Heart right ventricle (tissue), 16 donors: ENCODE measurements around the gene SLC23A2. TPM values are rescaled to one million over a fixed set of nuclear protein-coding genes. Genes with fewer than 3 reads are reported as not detected.

ENCODE experiments used
- ATAC-seq, 8 donors: fragments of 200-7000 bp; cut with Tn5 transposase; one replicate each; pipeline ENCODE4 v1.9.1; 2020; ENCODE audit warnings: mild to moderate bottlenecking in 8 of 8, moderate library complexity in 8 of 8, moderate number of reproducible peaks in 1 of 8
- DNase-seq, 2 donors: peaks; one replicate each; pipeline ENCODE4 v3.0.0-alpha.2; 2020
- H3K27ac ChIP-seq, 10 donors: fragments of 200-600 bp; sonication (generic) in 2 of 10; one replicate each; pipeline versions ENCODE4 v1.5.0 to v1.8.0; 2020 to 2022; ENCODE audit warnings: mild to moderate bottlenecking in 3 of 10
- H3K27me3 ChIP-seq, 7 donors: fragments of 200-600 bp; one replicate each; pipeline ENCODE4 v1.8.0; 2021 to 2022; ENCODE audit warnings: mild to moderate bottlenecking in 2 of 7
- H3K36me3 ChIP-seq, 9 donors: fragments of 200-600 bp; sonication (generic) in 1 of 9; one replicate each; pipeline versions ENCODE4 v1.5.0 to v1.8.0; 2020 to 2022; ENCODE audit warnings: mild to moderate bottlenecking in 2 of 9
- H3K4me1 ChIP-seq, 9 donors: fragments of 200-600 bp; sonication (generic) in 1 of 9; one replicate each; pipeline versions ENCODE4 v1.5.0 to v1.8.0; 2020 to 2022; ENCODE audit warnings: mild to moderate bottlenecking in 4 of 9
- H3K4me3 ChIP-seq, 10 donors: fragments of 200-600 bp; sonication (generic) in 2 of 10; one replicate each; pipeline versions ENCODE4 v1.5.0 to v1.8.0; 2020 to 2022; ENCODE audit warnings: mild to moderate bottlenecking in 7 of 10, moderate library complexity in 2 of 10
- H3K9me3 ChIP-seq, 11 donors: fragments of 200-600 bp in 10 of 11; sonication (generic) in 2 of 11; one replicate each; pipeline versions ENCODE4 v1.5.0 to v1.8.0; 2013 to 2022; ENCODE audit warnings: mild to moderate bottlenecking in 2 of 11, control low read depth in 1 of 11, moderate library complexity in 1 of 11
- CTCF ChIP-seq, 9 donors: fragments of 200-600 bp; sonication (generic) in 2 of 9; IDR thresholded peaks; one replicate each; pipeline versions ENCODE4 v1.5.0 to v1.8.0; 2021 to 2022; ENCODE audit warnings: antibody characterized with exemption in 9 of 9, mild to moderate bottlenecking in 5 of 9, moderate library complexity in 1 of 9
- WGBS, 2 donors: extraction: QIAGEN DNeasy Blood & Tissue Kit; methylation state at CpG; one replicate each; pipeline ENCODE4 v1.1.7; 2013; ENCODE audit warnings: inconsistent platforms in 1 of 2; 5-methylcytosine and 5-hydroxymethylcytosine counted together
- intact Hi-C, 10 donors: fragments of 100-400 bp; cut with DNase I; formaldehyde crosslinking; loops; one replicate each; pipeline versions ENCODE4 v1.11.1 to v1.14.2; 2022
- polyA plus RNA-seq, 2 donors: library from polyadenylated mRNA; stranded (reverse); fragments of 200-250 nt; gene quantifications; one replicate each; pipeline ENCODE4 v1.2.3, GENCODE V29; 2013
- total RNA-seq, 10 donors: library from RNA; stranded (reverse); fragmentation: NEBNext Ultra II Directional in 3 of 10; extraction: Animal tissue kit (Norgen Biotek cat#: 25700) in 3 of 10; gene quantifications; one replicate each; pipeline versions ENCODE4 v1.2.1 to v1.2.4, GENCODE V29; 2021 to 2023
- donor health status: Arrhythmogenic right ventricular cardiomyopathy.
- donor health status: ischemic (EF 13 %, LVEDD 7.1; RV severe dilation, severe dysfunction).
- donor health status: healthy with polysubstance abuse.
- donor health status: DM: no; HTN: yes; CAD: no.
- donor health status: DM: no; HTN: no; CAD: no.
- donor health status: ischemic (EF 25% LVEDD 6.9; RV normal size, moderate dysfunction).
- donor health status: ischemic (EF 25% LVEDD 5.7; RV mildly dilated, moderate dysfunction).
- donor health status: healthy.
- donor health status: DM: yes; HTN: yes; CAD: no.
- donor health status: Ischemic cardiomyopathy.
- donor health status: ischemic (EF 35%, LVEDD 5.7; RV mildly dilated, moderate dysfunction).
- donor health status: nonischemic (EF 11% LVEDD 7.7; RV severe dilation, severe dysfunction).
- donor health status: DM: yes; HTN: yes; CAD: no.
- donor health status: PGD.
- donor health status: ischemic (EF 29% LVEDD 5.4; RV normal size, mild dysfunction).
- donor health status: nonischemic (EF 23%, LVEDD 6.1; RV moderate dilation, normal function).

The SLC23A2 gene
- total and polyA plus RNA-seq, 12 donors: 2.0 to 12.3 (median 6.9) TPM

GRCh38 chr20:4966826-4967751, 34.2 kb downstream of the SLC23A2 start:
- ATAC-seq: no peak
- no peak overlapping the region for H3K27ac ChIP-seq
- 75 to 76% methylated on average over 4 of the region's 4 CpGs for WGBS, 2 donors
- H3K4me3 ChIP-seq: no peak overlapping the region
- no peaks in the 10 kb centered on the region for H3K27me3 ChIP-seq
- H3K36me3 ChIP-seq: peaks cover 0 to 35% (median 10%) of the 10 kb centered on the region in 9 donors
- intact Hi-C loops: no loop called here
- H3K9me3 ChIP-seq: no peaks in the 10 kb centered on the region
- no peak for DNase-seq
- no peak for TF ChIP-seq CTCF (IDR thresholded peaks at IDR 0.05)
- H3K4me1 ChIP-seq: peaks cover 0 to 5% (median under 1%) of the 10 kb centered on the region in 9 donors

GRCh38 chr20:4962241-4962855, 39.0 kb downstream of the SLC23A2 start:
- no peak for TF ChIP-seq CTCF (IDR thresholded peaks at IDR 0.05)
- peaks cover 0 to 31% (median 7%) of the 10 kb centered on the region in 9 donors for H3K4me1 ChIP-seq
- 87% methylated on average over 10 of the region's 10 CpGs for WGBS, 2 donors
- intact Hi-C loops: no loop called here
- H3K27ac ChIP-seq: peak overlapping the region in 5 of 10 donors; percentile 14 to 77 (median 52)
- no peak for DNase-seq
- no peaks in the 10 kb centered on the region for H3K27me3 ChIP-seq
- H3K9me3 ChIP-seq: no peaks in the 10 kb centered on the region
- ATAC-seq: peak in 3 of 8 donors; percentile 16 to 19 (median 17)
- peaks cover 0 to 4% (median 0%) of the 10 kb centered on the region in 9 donors for H3K36me3 ChIP-seq
- no peak overlapping the region for H3K4me3 ChIP-seq

- no peak for TF ChIP-seq CTCF (IDR thresholded peaks at IDR 0.05)
- Histone ChIP-seq H3K27me3 (no peaks in the 10 kb centered on the region), H3K4me1 (peaks cover 0 to 31% (median 7%) of the 10 kb centered on the region in 9 donors), H3K9me3 (no peaks in the 10 kb centered on the region), H3K36me3 (peaks cover 0 to 4% (median 0%) of the 10 kb centered on the region in 9 donors), H3K27ac (peak overlapping the region in 5 of 10 donors; percentile 7 to 77 (median 52)), H3K4me3 (no peak overlapping the region)
- ATAC-seq (peak in 7 of 8 donors; percentile 66 to 94 (median 78)), DNase-seq (peak in 1 of 2 donors; percentile 19)
- WGBS, 2 donors: 51 to 60% methylated on average over 4 of the region's 4 CpGs
- intact Hi-C loops: no loop called here
Measured at GRCh38 chr20:4961746-4962145, 39.6 kb downstream of the SLC23A2 start.

GRCh38 chr20:4959592-4959991, 41.7 kb downstream of the SLC23A2 start:
- ATAC-seq (no peak), DNase-seq (no peak)
- Histone ChIP-seq H3K9me3 (no peaks in the 10 kb centered on the region), H3K36me3 (no peaks in the 10 kb centered on the region), H3K4me3 (no peak overlapping the region), H3K4me1 (peaks cover 0 to 31% (median 7%) of the 10 kb centered on the region in 9 donors), H3K27me3 (no peaks in the 10 kb centered on the region), H3K27ac (no peak overlapping the region)
- WGBS, 2 donors: 78 to 79% methylated on average over 7 of the region's 7 CpGs
- intact Hi-C loops: loop anchor here in 6 of 10 donors (10.0 kb wide), 3 partner anchors 135 to 355 kb away; no protein-coding TSS in a partner anchor
- TF ChIP-seq CTCF (IDR thresholded peaks at IDR 0.05): no peak
